ENCODE measurements around the gene IPCEF1. TPM values are rescaled to one million over a fixed set of nuclear protein-coding genes. Genes with fewer than 3 reads are reported as not detected.

The IPCEF1 gene
- total and polyA plus RNA-seq, 4 donors: 0.85 to 18.1 (median 3.6) TPM

DNA sequence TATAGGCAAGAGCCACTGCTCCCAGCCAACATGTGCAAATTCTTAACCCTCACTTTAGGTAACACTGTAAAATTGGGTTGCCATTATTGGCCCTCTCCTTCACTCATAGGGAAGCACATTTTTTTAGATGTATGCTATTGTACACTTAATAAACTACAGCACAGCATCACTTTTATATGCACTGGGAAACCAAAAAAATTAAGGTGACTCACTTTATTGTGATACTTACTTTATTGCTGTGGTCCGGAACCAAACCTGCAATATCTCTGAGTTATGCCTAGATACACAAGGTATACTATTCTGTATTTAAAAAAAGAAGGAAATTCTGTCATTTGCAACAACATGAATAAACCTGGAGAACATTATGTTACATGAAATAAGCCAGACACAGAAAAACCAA, 40.5 kb downstream of the IPCEF1 start:
- 92 to 97% methylated on average over 1 of the region's 1 CpG for WGBS, 2 donors
- TF ChIP-seq, protein P1, sequence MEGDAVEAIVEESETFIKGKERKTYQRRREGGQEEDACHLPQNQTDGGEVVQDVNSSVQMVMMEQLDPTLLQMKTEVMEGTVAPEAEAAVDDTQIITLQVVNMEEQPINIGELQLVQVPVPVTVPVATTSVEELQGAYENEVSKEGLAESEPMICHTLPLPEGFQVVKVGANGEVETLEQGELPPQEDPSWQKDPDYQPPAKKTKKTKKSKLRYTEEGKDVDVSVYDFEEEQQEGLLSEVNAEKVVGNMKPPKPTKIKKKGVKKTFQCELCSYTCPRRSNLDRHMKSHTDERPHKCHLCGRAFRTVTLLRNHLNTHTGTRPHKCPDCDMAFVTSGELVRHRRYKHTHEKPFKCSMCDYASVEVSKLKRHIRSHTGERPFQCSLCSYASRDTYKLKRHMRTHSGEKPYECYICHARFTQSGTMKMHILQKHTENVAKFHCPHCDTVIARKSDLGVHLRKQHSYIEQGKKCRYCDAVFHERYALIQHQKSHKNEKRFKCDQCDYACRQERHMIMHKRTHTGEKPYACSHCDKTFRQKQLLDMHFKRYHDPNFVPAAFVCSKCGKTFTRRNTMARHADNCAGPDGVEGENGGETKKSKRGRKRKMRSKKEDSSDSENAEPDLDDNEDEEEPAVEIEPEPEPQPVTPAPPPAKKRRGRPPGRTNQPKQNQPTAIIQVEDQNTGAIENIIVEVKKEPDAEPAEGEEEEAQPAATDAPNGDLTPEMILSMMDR (IDR thresholded peaks at IDR 0.05; ENCODE audit: control extremely low read depth, extremely low read depth): no peak
- ATAC-seq (ENCODE audit: insufficient read depth, low FRiP score): no peak

DNA sequence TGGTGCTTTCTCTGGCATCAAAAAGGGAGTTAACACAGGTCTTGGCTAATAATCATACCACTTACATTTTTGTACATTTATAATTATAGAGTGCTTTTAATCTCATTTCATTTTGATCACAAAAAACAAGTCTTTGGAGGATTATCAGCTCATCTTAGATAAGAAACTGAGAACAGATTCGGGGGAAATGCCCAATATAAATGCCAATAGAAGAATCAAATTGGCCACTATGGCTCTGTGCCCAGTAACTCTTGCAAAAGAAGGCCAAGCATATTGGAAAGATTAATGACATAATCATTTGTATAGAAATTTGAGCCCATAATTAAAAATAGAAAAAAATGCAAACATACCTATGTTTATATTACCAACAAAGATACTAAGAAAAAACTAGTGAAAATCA, 42.5 kb downstream of the IPCEF1 start:
- H3K4me3 ChIP-seq: no peak overlapping the region
- H3K36me3 ChIP-seq (ENCODE audit: control insufficient read depth in 4 of 4, insufficient read depth in 4 of 4, low read length in 4 of 4): no peaks in the 10 kb centered on the region
- peaks cover 0 to 14% (median 0%) of the 10 kb centered on the region in 5 donors for H3K4me1 ChIP-seq (ENCODE audit: control insufficient read depth in 5 of 5, insufficient read depth in 5 of 5, low read length in 5 of 5)
- ATAC-seq (ENCODE audit: insufficient read depth, low FRiP score) (no peak), DNase-seq (no peak)
- no peaks in the 10 kb centered on the region for H3K27me3 ChIP-seq (ENCODE audit: control insufficient read depth in 3 of 3, insufficient read depth in 3 of 3, low read length in 2 of 3)
- no peak overlapping the region for H3K27ac ChIP-seq (ENCODE audit: low read depth in 1 of 2, low read length in 1 of 2)
- H3K9ac ChIP-seq (ENCODE audit: insufficient read depth in 1 of 2, low read length in 2 of 2): no peak overlapping the region
- 45 to 70% methylated on average over 1 of the region's 1 CpG for WGBS, 2 donors
- H3K9me3 ChIP-seq (ENCODE audit: control insufficient read depth in 4 of 4, insufficient read depth in 3 of 4, low read length in 3 of 4): no peaks in the 10 kb centered on the region
- TF ChIP-seq, protein P1 (IDR thresholded peaks at IDR 0.05; ENCODE audit: control extremely low read depth, extremely low read depth): no peak

More for the DNA sequence above, 40.5 kb downstream of the IPCEF1 start:
- Histone ChIP-seq H3K9ac (ENCODE audit: insufficient read depth in 1 of 2, low read length in 2 of 2) (no peak overlapping the region), H3K27me3 (ENCODE audit: control insufficient read depth in 3 of 3, insufficient read depth in 3 of 3, low read length in 2 of 3) (no peaks in the 10 kb centered on the region), H3K36me3 (ENCODE audit: control insufficient read depth in 4 of 4, insufficient read depth in 4 of 4, low read length in 4 of 4) (no peaks in the 10 kb centered on the region), H3K4me3 (no peak overlapping the region), H3K9me3 (ENCODE audit: control insufficient read depth in 4 of 4, insufficient read depth in 3 of 4, low read length in 3 of 4) (no peaks in the 10 kb centered on the region), H3K4me1 (ENCODE audit: control insufficient read depth in 5 of 5, insufficient read depth in 5 of 5, low read length in 5 of 5) (peaks cover 0 to 27% (median 0%) of the 10 kb centered on the region in 5 donors), H3K27ac (ENCODE audit: low read depth in 1 of 2, low read length in 1 of 2) (no peak overlapping the region)
- DNase-seq: no peak

DNA sequence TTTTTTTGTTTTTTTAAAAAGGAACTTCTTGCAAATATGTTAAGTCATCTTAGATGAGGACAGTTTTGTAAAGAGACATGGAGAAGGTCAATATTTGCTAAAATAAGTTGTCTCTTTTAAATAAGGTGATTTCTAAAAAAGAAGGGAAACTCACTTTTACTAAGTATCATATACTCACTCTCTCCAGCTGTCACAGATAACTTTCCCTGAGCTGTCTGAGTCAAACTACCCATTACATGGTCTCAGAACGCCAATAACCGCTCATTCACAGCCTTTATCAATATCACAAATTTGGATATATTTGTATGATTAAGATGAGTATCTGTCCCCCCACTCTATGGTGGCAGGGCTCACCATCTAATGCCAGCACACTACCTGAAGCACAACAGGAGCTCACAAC, 47.6 kb downstream of the IPCEF1 start:
- Histone ChIP-seq H3K9ac (ENCODE audit: insufficient read depth in 1 of 2, low read length in 2 of 2) (no peak overlapping the region), H3K27me3 (ENCODE audit: control insufficient read depth in 3 of 3, insufficient read depth in 3 of 3, low read length in 2 of 3) (no peaks in the 10 kb centered on the region), H3K4me1 (ENCODE audit: control insufficient read depth in 5 of 5, insufficient read depth in 5 of 5, low read length in 5 of 5) (peaks cover 0 to 2% (median 0%) of the 10 kb centered on the region in 5 donors), H3K9me3 (ENCODE audit: control insufficient read depth in 4 of 4, insufficient read depth in 3 of 4, low read length in 3 of 4) (no peaks in the 10 kb centered on the region), H3K27ac (ENCODE audit: low read depth in 1 of 2, low read length in 1 of 2) (no peak overlapping the region), H3K4me3 (no peak overlapping the region), H3K36me3 (ENCODE audit: control insufficient read depth in 4 of 4, insufficient read depth in 4 of 4, low read length in 4 of 4) (no peaks in the 10 kb centered on the region)
- DNase-seq: no peak
- 86 to 95% methylated on average over 2 of the region's 2 CpGs for WGBS, 2 donors
- ATAC-seq (ENCODE audit: insufficient read depth, low FRiP score): no peak
- TF ChIP-seq, protein P1 (IDR thresholded peaks at IDR 0.05; ENCODE audit: control extremely low read depth, extremely low read depth): no peak
